GM12865 (cell line): Measurements from ENCODE around the gene SLC4A2.

Experiments used
- DNase-seq: peaks from one replicate; pipeline ENCODE4 v3.0.0; 2010; ENCODE audit warnings: low read depth
- H3K4me3 ChIP-seq: 2 replicates; pipeline ENCODE4 v1.5.1; 2011; ENCODE audit warnings: mild to moderate bottlenecking, low read depth, low read length, control low read depth
- TF ChIP-seq, protein P1 (sequence below): IDR thresholded peaks from 2 replicates; pipeline ENCODE4 v1.5.1; 2011; ENCODE audit warnings: low read length, control low read depth, low read depth, inconsistent platforms; ENCODE audit not compliant: insufficient read depth; ENCODE audit errors: missing control alignments

SLC4A2 gene

DNA sequence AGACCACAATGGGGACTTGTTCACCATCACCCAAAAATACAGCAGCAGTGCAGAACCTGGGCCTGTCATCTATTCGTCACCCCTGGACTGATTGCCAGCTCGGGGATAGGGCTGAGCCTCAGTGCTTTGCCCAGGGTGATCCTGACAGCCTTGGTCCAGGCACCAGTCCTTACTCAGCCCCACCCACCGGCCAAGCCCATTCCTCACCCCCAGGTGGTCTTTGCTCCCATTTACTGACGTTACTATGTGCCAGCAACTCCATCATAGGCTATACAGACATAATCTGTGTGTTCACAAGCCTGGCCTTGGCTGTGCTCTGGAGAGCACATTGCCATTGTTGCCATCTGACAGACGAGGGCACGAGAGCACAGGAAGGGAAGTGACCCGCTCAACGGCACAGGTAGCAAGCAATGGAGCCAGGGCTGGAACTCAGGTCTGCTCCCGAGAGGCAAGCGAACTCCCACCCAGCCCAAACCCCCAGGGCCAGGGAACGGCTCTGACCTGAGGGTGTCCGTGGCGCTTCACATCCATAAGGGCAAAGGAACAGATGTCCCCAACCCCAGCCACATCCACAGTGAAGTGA is 41.9 kb upstream of the SLC4A2 start:
- H3K4me3 ChIP-seq: no peak overlapping the region
- TF ChIP-seq, protein P1, sequence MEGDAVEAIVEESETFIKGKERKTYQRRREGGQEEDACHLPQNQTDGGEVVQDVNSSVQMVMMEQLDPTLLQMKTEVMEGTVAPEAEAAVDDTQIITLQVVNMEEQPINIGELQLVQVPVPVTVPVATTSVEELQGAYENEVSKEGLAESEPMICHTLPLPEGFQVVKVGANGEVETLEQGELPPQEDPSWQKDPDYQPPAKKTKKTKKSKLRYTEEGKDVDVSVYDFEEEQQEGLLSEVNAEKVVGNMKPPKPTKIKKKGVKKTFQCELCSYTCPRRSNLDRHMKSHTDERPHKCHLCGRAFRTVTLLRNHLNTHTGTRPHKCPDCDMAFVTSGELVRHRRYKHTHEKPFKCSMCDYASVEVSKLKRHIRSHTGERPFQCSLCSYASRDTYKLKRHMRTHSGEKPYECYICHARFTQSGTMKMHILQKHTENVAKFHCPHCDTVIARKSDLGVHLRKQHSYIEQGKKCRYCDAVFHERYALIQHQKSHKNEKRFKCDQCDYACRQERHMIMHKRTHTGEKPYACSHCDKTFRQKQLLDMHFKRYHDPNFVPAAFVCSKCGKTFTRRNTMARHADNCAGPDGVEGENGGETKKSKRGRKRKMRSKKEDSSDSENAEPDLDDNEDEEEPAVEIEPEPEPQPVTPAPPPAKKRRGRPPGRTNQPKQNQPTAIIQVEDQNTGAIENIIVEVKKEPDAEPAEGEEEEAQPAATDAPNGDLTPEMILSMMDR: no peak
- no peak for DNase-seq

DNA sequence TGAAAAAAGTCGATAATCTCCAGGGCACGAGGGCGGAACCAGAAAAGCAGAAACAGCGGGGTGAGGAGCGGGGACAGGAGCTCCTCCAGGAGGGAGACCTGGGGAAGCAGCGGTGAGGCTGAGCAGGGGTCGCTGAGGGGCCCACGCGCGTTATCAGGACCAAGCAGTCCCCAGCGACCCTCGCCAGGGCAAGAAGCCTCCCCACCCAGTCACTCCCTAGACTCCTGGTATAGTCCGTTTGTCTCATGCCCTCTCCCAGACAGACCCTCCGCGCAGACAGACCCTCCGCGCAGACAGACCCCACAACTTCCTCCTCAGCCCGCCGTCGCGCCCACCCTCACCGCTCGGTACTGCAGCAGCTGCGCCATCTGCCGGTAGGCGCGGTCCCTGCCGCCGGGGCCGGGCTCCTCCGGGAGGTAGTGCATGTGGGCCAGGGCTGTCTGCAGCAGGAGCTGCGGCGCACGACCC is 41.4 kb upstream of the SLC4A2 start:
- TF ChIP-seq, protein P1: peak; percentile 92

GRCh38 chr7:151018421-151019129 is 40.8 kb upstream of the SLC4A2 start:
- TF ChIP-seq, protein P1: no peak
- DNase-seq: no peak
- H3K4me3 ChIP-seq: no peak overlapping the region

More for the DNA sequence above, 41.4 kb upstream of the SLC4A2 start:
- no peak overlapping the region for H3K4me3 ChIP-seq
- peak; percentile 51 for DNase-seq

GRCh38 chr7:151019130-151019447 is 40.3 kb upstream of the SLC4A2 start:
- TF ChIP-seq, protein P1: no peak
- no peak overlapping the region for H3K4me3 ChIP-seq
- no peak for DNase-seq

DNA sequence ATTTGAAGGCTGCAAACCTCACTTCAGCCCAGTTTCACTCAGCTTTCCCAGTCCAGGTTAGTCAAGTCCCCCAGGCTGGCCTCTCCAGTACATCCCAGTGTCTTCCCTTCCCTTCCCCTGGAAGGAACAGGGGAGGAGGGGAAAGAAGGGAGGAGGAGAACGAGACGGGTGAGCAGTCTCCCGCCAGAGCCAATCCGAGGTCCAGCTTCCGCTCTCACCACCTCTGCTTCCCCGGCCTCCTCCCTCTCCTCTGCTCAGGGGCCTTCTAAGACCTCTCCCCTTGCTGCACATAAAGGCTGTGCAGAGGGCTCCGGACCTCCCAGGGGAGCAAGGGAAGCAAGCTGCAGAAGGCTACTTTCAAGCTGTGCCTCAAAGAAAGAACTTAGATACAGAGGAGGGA is 39.2 kb upstream of the SLC4A2 start:
- TF ChIP-seq, protein P1: no peak
- no peak overlapping the region for H3K4me3 ChIP-seq
- DNase-seq: no peak

DNA sequence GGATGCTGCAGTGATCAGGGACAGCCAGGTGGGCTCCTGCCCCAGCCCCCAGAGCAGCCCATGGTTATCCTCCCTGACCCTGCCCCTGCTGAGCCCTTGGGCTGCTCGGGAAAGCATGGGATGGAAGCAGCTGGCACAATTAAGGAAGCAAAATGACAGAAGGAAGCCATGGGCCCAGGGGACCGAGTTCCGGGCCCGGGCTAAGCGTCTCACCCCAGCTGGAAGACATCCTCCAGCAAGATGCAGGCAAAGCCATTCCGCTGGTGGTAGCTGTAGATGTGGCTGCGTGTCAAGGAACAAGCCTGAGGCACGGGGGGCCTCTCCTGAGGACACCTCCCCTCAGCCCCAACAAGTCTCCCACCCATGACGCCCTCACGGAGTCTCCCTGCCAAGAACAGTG is 36.2 kb upstream of the SLC4A2 start:
- H3K4me3 ChIP-seq: no peak overlapping the region
- TF ChIP-seq, protein P1: no peak
- DNase-seq: no peak
